ENCODE results near the gene STAP1. TPM values are rescaled to one million over a fixed set of nuclear protein-coding genes. Genes with fewer than 3 reads are reported as not detected.
"Not testable (repeated sequence)": the region's sequence is repeated elsewhere in the genome, so short reads cannot be mapped to it uniquely, and the experiment has no call there.

The STAP1 gene
- total RNA-seq, 4 donors from 2014 or later: not detected

GRCh38 chr4:67522851-67523671 lies 35.5 kb upstream of the STAP1 start:
- WGBS, 2 donors: 91 to 92% methylated on average over 10 of the region's 10 CpGs
- intact Hi-C loops (cut with DNase I; ENCODE audit: low total_unique reads): no loop called here
- TF ChIP-seq, protein P1, sequence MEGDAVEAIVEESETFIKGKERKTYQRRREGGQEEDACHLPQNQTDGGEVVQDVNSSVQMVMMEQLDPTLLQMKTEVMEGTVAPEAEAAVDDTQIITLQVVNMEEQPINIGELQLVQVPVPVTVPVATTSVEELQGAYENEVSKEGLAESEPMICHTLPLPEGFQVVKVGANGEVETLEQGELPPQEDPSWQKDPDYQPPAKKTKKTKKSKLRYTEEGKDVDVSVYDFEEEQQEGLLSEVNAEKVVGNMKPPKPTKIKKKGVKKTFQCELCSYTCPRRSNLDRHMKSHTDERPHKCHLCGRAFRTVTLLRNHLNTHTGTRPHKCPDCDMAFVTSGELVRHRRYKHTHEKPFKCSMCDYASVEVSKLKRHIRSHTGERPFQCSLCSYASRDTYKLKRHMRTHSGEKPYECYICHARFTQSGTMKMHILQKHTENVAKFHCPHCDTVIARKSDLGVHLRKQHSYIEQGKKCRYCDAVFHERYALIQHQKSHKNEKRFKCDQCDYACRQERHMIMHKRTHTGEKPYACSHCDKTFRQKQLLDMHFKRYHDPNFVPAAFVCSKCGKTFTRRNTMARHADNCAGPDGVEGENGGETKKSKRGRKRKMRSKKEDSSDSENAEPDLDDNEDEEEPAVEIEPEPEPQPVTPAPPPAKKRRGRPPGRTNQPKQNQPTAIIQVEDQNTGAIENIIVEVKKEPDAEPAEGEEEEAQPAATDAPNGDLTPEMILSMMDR (IDR thresholded peaks at IDR 0.05): no peak

GRCh38 chr4:67524140-67524539 lies 34.4 kb upstream of the STAP1 start:
- intact Hi-C loops (cut with DNase I; ENCODE audit: low total_unique reads); DNase-seq (ENCODE audit: low spot score in 2 of 2): not testable (repeated sequence)

More at GRCh38 chr4:67522851-67523671, 35.5 kb upstream of the STAP1 start:
- no peak overlapping the region for H3K4me3 ChIP-seq (ENCODE audit: low read depth, poor library complexity, severe bottlenecking)
- DNase-seq (ENCODE audit: low spot score in 2 of 2): no peak

GRCh38 chr4:67531379-67531962 lies 27.1 kb upstream of the STAP1 start:
- no peak for TF ChIP-seq POLR2A (IDR thresholded peaks at IDR 0.05)
- TF ChIP-seq, protein P1 (IDR thresholded peaks at IDR 0.05): no peak
- DNase-seq (ENCODE audit: low spot score in 2 of 2): no peak
- no peak overlapping the region for H3K4me3 ChIP-seq (ENCODE audit: low read depth, poor library complexity, severe bottlenecking)
- intact Hi-C loops (cut with DNase I; ENCODE audit: low total_unique reads): no loop called here
- 83 to 93% methylated on average over 4 of the region's 4 CpGs for WGBS, 2 donors

More at GRCh38 chr4:67524140-67524539, 34.4 kb upstream of the STAP1 start:
- not testable (repeated sequence) for H3K4me3 ChIP-seq (ENCODE audit: low read depth, poor library complexity, severe bottlenecking)
- 85 to 90% methylated on average over 2 to 3 of the region's 3 CpGs for WGBS, 2 donors

GRCh38 chr4:67532397-67532796 lies 26.1 kb upstream of the STAP1 start:
- DNase-seq (ENCODE audit: low spot score in 2 of 2); H3K4me3 ChIP-seq (ENCODE audit: low read depth, poor library complexity, severe bottlenecking); intact Hi-C loops (cut with DNase I; ENCODE audit: low total_unique reads): not testable (repeated sequence)
- WGBS, 2 donors: 90% methylated on average over 4 of the region's 4 CpGs

DNA sequence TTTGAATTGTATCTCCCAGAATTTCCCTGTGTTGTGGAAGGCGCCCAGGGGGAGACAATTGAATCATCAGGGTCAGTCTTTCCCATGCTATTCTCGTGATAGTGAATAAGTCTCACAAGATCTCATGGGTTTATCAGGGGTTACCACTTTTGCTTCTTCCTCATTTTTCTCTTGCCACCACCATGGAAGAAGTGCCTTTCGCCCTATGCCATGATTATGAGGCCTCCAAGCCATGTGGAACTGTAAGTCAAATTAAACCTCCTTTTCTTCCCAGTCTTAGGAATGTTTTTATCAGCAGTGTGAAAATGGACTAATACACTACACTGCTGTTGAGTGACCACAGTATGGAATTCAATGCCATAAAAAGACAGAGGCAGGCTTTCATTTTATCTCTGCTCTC lies 25.4 kb upstream of the STAP1 start:
- intact Hi-C loops (cut with DNase I; ENCODE audit: low total_unique reads): no loop called here
- DNase-seq (ENCODE audit: low spot score in 2 of 2): no peak
- no peak overlapping the region for H3K4me3 ChIP-seq (ENCODE audit: low read depth, poor library complexity, severe bottlenecking)
- no peak for TF ChIP-seq POLR2A (IDR thresholded peaks at IDR 0.05)
- TF ChIP-seq, protein P1 (IDR thresholded peaks at IDR 0.05): no peak
- 97 to 99% methylated on average over 3 of the region's 3 CpGs for WGBS, 2 donors

DNA sequence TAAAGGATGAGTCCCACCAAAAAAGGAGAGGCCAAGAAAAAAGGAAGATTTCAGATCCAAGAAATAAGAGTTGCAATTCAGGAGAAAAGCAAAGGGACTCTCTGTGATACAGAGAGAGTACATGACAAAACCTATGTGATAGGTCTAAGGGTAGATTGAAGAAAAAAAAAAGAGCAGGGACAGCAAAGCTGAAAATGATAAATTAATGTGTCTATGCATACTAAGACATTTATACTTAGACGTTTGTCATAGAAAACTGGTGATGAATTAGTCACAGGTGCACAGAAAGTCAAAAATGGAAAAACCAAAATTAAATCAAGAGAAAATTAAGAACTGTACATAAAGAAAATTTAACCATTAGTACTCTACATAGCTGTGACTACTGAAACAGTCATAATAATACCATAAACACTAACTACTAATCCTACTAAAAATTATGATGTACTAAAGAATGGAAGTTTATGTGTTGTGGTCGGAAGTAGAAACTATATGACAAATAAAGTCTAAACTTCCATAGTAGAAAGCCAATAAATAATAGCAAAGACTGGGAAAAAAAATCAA lies 23.2 kb upstream of the STAP1 start:
- H3K4me3 ChIP-seq (ENCODE audit: low read depth, poor library complexity, severe bottlenecking): no peak overlapping the region
- no peak for DNase-seq (ENCODE audit: low spot score in 2 of 2)
- TF ChIP-seq POLR2A (IDR thresholded peaks at IDR 0.05): no peak
- TF ChIP-seq, protein P1 (IDR thresholded peaks at IDR 0.05): no peak
- intact Hi-C loops (cut with DNase I; ENCODE audit: low total_unique reads): no loop called here
- 89 to 93% methylated on average over 2 of the region's 2 CpGs for WGBS, 2 donors

All from lower leg skin (tissue), 4 donors.